ENCODE measurements around the gene CUX1. TPM values are rescaled to one million over a fixed set of nuclear protein-coding genes. Genes with fewer than 3 reads are reported as not detected.

Gene CUX1
- total and polyA plus RNA-seq, 10 of the 15 experiments (the other 5 are each of a cell fraction or from before 2014, with no cell fraction given) = 6.1 to 48.6 (median 25.9) TPM

- DNase-seq (ENCODE audit: low read depth, low spot score) (no peak), ATAC-seq (no peak), FAIRE-seq (no peak)
- POLR2A ChIA-PET = no interaction called here
- H3K27ac ChIP-seq (ENCODE audit: control insufficient read depth, insufficient read depth) = no peak overlapping the region
- H3K9ac ChIP-seq (ENCODE audit: control insufficient read depth, insufficient read depth, low read length) = no peak overlapping the region
- H3K4me1 ChIP-seq (ENCODE audit: control insufficient read depth, insufficient read depth, low read length) = peaks cover 32% of the 10 kb centered on the region
- no peaks in the 10 kb centered on the region for H3K27me3 ChIP-seq (replicated peaks in 1 of 2; ENCODE audit: control insufficient read depth in 2 of 2, insufficient read depth in 2 of 2, low read length in 1 of 2)
- TF ChIP-seq, protein P1, sequence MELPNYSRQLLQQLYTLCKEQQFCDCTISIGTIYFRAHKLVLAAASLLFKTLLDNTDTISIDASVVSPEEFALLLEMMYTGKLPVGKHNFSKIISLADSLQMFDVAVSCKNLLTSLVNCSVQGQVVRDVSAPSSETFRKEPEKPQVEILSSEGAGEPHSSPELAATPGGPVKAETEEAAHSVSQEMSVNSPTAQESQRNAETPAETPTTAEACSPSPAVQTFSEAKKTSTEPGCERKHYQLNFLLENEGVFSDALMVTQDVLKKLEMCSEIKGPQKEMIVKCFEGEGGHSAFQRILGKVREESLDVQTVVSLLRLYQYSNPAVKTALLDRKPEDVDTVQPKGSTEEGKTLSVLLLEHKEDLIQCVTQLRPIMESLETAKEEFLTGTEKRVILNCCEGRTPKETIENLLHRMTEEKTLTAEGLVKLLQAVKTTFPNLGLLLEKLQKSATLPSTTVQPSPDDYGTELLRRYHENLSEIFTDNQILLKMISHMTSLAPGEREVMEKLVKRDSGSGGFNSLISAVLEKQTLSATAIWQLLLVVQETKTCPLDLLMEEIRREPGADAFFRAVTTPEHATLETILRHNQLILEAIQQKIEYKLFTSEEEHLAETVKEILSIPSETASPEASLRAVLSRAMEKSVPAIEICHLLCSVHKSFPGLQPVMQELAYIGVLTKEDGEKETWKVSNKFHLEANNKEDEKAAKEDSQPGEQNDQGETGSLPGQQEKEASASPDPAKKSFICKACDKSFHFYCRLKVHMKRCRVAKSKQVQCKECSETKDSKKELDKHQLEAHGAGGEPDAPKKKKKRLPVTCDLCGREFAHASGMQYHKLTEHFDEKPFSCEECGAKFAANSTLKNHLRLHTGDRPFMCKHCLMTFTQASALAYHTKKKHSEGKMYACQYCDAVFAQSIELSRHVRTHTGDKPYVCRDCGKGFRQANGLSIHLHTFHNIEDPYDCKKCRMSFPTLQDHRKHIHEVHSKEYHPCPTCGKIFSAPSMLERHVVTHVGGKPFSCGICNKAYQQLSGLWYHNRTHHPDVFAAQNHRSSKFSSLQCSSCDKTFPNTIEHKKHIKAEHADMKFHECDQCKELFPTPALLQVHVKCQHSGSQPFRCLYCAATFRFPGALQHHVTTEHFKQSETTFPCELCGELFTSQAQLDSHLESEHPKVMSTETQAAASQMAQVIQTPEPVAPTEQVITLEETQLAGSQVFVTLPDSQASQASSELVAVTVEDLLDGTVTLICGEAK (IDR thresholded peaks at IDR 0.05; ENCODE audit: borderline replicate concordance) = peak; percentile 58; the same call in 1 of the 2 replicates
- TF ChIP-seq PAX8 (IDR thresholded peaks at IDR 0.05) = no peak
- TF ChIP-seq EED (IDR thresholded peaks at IDR 0.05; ENCODE audit: low read depth) = no peak
- TF ChIP-seq CBX5 (IDR thresholded peaks at IDR 0.05; ENCODE audit: low read depth) = no peak
- TF ChIP-seq POLR2AphosphoS2 (IDR thresholded peaks at IDR 0.05; ENCODE audit: low read depth, low read length) = no peak
- TF ChIP-seq CBX3 (IDR thresholded peaks at IDR 0.05; ENCODE audit: borderline replicate concordance, low read depth) = no peak
- TF ChIP-seq SREBF2 (IDR thresholded peaks at IDR 0.05; ENCODE audit: low read length) = no peak
- TF ChIP-seq, protein P2, sequence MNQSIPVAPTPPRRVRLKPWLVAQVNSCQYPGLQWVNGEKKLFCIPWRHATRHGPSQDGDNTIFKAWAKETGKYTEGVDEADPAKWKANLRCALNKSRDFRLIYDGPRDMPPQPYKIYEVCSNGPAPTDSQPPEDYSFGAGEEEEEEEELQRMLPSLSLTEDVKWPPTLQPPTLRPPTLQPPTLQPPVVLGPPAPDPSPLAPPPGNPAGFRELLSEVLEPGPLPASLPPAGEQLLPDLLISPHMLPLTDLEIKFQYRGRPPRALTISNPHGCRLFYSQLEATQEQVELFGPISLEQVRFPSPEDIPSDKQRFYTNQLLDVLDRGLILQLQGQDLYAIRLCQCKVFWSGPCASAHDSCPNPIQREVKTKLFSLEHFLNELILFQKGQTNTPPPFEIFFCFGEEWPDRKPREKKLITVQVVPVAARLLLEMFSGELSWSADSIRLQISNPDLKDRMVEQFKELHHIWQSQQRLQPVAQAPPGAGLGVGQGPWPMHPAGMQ (IDR thresholded peaks at IDR 0.05; ENCODE audit: borderline replicate concordance) = no peak
- TF ChIP-seq BMI1 (IDR thresholded peaks at IDR 0.05; ENCODE audit: borderline replicate concordance) = 0 out of 2 replicates have a peak, but pooled peaks have one; percentile 63
- H3K4me3 ChIP-seq = no peak overlapping the region
- H3K36me3 ChIP-seq (ENCODE audit: control insufficient read depth in 2 of 2, insufficient read depth in 2 of 2, low read length in 1 of 2) = peaks cover 0 to 3% of the 10 kb centered on the region in 2 experiments; a peak in 3 of 4 replicates
- intact Hi-C loops (cut with micrococcal nuclease; ENCODE audit: unreplicated experiment) = loop anchor here (10.0 kb wide), 1 partner anchor 206 kb away; no protein-coding TSS in a partner anchor
- H3K79me2 ChIP-seq (ENCODE audit: control insufficient read depth, insufficient read depth, low read length) = peaks cover 5% of the 10 kb centered on the region
- RAD21 ChIA-PET (ENCODE audit: unreplicated experiment) = no interaction called here
- H3K9me3 ChIP-seq (replicated peaks; ENCODE audit: control insufficient read depth, insufficient read depth, low read length) = no peaks in the 10 kb centered on the region
- SMC1A ChIA-PET (ENCODE audit: uncharacterized antibody, unreplicated experiment) = interaction anchor here (1.3 kb wide), 2 partner anchors 9 to 14 kb away, joined by 3 to 4 read pairs; no protein-coding TSS in a partner anchor
- H4K20me1 ChIP-seq (ENCODE audit: control insufficient read depth, insufficient read depth) = no peaks in the 10 kb centered on the region
- 84% methylated on average over 4 of the region's 4 CpGs for WGBS (ENCODE audit: insufficient coverage, insufficient replicate concordance, low lambda C conversion rate, missing lambda C conversion rate)
- no peak overlapping the region for H2AFZ ChIP-seq (ENCODE audit: control insufficient read depth, low read depth, low read length)
- no peak overlapping the region for H3K4me2 ChIP-seq (ENCODE audit: control insufficient read depth, insufficient read depth)
- in situ Hi-C loops (cut with MboI) = no loop called here
- BruUV-seq (replicated peaks) = no TSS peak
- CTCF ChIA-PET = no interaction called here
Measured at GRCh38 chr7:101950450-101951119, 133.2 kb downstream of the CUX1 start.
